NCI-H2107 (cell line): ENCODE data around the gene LSG1.
"Not testable (repeated sequence)": the region's sequence is repeated elsewhere in the genome, so short reads cannot be mapped to it uniquely, and the experiment has no call there.

Source experiments
- DNase-seq: peaks from one replicate; lab custom pipeline; 2025; lab: John Stamatoyannopoulos, UW

LSG1 gene

DNA sequence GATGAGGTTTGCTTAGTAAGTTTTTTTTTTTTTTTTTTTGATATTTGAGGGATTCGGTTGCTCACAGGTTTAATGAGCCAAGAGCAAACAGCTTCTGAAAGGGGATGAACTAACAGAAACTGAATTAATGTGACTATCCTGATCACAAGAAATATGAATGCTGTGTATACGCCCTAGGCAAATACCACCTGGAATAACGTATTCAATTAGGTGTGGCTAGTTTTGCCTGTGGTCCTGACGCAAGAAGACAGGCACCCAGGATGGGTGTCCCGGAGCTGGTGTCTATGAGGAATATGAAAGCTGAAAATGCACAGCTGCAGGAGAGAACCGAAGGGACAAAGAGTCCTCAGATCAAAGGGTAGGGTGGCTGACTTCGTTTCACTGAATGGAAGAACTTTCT lies 14.6 kb downstream of the LSG1 start:
- DNase-seq = no peak

DNA sequence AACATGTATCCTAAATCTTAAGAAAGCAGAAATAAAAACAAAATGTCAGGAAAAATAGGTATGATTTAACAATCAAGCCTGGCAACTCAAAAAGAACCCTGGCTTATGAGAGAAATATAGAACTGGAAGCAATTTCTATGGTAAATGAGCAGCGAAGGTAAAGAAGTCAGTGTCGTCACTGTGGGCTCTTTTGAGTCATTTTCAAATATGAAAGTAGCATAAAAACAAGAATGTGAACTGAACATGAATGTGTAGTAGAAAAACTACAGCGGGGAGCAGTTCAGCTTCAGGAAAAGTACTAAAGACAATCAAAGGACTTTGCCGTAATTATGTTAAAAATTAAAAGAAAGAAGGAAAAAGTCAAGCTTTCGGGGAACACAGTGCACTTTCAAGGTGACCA lies 17.5 kb downstream of the LSG1 start:
- DNase-seq = no peak

DNA sequence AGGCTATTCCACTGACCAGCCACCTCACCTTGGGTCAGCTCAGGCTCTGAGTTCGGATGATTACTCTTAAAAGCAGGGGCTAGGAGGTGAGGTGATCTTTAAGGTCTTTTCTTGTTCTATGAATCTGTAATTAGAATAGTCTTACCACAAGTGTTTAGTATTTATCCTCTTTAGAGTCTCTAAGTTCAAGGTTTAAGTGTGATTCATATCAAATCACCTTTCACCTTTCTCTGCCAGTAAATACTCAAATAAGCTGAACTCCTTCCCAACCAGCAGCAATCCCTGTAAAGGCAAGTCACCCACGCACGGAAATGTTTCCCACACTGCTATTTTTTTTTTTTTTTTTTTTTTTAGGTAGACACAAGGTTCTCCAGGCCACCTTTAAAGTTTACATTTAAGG lies 24.2 kb downstream of the LSG1 start:
- DNase-seq = no peak

DNA sequence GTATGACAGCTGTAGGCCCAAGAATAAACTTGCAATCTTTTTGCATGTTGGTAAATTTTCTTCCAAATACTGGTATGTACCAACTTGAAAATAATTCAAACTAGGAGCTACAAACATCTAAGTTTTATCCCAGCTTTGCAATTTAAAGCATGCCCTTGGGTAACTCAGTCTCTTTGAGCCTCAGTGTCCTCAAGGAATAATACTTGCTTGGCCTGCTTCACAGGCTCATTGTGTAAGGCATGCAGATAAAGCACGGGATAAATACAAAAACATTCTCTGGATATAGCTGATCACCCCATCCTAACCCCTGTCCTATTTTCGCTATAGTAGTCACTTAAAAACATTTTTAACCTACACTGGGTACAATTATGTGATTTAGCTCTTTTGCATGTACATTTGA lies 29.2 kb downstream of the LSG1 start:
- DNase-seq = no peak

DNA sequence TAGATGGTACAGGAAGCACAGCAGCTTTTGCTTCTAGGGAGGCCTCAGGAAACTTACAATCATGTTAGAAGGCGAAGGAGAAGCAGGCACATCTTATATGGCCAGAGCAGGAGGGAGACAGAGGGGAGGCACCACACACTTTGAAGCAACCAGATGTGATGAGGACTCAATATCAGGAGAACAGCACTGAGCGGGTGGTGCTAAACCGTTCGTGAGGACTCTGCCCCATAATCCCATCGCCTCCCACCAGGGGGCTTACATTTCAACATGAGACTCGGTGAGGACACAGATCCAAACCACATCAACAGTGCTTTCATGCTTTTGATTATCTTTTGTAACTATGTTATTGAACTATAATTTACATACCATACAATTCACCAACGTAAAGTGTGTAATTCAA lies 31.2 kb downstream of the LSG1 start:
- DNase-seq = no peak

DNA sequence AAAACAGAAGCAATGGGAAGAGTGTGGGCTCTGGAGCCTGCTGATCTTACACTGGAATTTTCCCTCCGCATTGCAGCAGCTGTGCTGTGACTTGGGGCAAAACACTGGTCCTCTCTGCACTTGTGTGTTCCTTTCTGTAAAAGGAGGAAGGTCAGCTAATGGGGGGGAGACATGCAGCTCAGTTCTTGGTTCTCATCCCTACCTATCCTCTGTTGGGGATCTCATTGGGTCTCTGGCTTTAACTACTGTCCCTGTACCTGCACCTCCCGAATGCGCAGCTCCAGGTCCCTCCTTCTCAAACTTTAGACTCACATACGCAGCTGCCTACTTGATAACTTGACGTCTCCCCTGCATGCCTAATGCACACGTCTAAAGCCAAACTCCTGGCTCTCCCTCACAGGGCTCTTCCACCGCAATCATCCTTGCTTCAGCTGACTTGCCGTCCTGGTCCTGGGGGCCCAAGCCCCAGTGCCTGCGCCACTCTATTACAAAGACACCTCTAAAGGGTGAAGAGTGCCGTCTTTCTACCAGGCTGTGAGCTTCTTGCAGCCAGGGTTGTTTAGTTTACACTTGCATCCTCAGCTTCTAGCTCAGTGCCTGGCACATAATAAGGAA lies 32.9 kb downstream of the LSG1 start:
- no peak for DNase-seq

DNA sequence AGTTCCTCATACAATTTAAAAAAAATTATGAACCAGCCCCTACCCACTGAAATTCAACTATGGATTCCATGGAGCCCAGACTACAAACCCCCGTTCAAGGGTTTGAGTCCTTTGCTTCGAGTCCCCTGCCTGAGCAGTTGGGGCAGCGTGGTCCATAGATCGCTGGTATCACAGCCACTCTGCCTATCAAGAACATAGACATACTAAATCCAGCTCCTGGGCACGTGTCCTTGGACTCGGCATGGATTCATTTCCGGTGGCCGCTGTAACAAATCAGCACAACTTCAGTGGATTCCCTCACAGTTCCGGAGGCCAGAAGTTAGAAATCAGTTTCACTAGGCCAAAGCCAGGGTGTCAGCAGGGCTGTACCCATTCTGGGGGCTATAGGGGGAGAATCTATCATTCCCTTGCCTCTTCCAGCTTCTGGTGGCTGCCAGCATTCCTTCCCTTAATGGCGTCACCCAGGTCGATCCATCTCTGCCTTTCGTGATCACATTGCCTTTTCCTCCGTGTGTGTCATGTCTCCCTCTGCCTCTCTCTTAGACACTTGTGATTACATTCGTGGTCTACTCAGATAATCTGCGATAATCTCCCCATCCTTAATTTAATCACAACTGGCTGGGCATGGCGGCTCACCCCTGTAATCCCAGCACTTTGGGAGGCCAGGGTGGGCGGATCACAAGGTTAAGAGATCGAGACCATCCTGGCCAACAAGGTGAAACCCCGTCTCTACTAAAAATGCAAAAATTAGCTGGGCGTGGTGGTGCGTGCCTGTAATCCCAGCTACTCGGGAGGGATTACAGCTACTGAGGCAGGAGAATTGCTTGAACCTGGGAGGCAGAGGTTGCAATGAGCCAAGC lies 34.2 kb downstream of the LSG1 start:
- no peak for DNase-seq

DNA sequence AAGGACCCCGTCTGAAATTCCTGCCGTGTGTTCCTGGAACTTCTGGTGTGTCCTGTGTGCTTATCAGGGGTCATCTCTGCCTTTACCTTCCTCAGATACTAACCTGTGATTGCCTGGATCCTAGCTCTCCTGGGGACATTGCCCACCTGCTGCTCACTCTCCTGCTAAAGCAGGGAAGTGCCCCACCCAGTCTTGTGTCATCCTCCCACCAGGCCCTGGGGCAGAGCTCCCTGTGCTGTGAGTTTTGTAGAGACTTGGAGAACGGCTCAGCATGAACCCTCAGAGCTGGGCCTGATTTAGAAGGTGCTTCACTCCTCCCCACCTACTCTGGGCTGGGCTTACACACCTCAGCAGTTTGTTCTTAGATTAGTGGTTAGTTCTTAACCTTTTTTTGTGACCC lies 34.9 kb downstream of the LSG1 start:
- DNase-seq = no peak

DNA sequence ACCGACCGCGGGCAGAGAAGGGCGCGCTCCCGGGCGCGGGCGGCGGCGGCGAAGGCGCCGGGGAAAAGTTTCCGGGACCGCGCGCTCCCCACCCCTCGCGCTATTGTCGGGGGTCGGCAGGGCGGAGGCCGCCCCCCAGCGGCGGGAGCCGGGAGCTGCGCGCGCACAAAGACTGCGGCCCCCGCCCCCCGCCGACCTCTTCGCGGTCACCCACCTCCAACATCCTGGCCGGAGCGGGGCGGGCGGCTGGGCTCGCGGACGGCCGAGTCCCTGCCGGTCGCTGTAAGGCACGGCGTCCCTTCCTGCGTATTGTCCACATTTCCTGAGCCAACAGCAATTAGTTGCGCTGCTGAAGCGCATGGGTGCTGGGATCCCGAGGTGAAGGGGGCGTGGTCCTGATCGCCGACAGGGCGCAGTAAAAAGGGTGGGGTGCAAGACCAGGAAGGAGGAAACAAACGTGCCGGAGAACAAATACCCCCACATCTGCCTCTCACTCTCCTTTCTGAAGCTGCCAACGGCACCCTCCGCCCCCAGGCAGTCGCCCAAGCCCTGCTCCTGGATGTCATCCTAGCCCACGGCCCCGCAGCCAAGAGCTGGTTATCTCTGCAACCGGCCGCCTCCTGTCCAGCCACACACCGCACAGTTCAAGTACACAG lies 38.5 kb downstream of the LSG1 start, which contains the start of gene TMEM44:
TMEM44 (minus strand) TSS at position 71 of the 656 bp plus-strand sequence. CDS start 204 bp downstream, outside the sequence.
- DNase-seq = no peak

DNA sequence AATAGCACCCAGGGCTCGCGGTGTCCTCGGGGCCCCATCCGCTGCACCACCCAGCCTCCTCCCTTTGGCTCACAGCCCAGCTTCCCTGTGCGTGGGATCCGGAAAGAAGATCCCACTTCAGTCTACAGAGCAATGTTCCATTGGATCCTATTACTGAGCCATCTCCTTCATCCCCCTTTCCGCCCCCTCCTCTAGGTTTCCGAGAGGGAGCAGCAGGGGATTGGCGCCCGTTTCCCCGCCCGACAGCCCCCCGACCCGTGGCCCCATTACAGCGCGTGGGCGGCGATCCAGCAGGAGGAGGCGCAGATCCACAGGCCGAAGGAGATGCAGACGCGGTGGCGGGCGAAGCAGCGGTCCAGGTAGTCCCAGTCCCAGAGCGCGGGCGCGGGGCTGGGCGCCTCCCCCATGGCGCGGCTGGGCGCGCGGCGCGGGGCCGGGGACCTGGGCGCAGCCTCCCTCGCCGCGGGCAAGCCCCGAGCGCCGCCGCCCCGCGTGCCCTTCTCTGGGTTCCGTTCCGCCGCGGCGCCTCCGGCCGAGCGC lies 39.1 kb downstream of the LSG1 start:
- DNase-seq = peak; percentile 29

DNA sequence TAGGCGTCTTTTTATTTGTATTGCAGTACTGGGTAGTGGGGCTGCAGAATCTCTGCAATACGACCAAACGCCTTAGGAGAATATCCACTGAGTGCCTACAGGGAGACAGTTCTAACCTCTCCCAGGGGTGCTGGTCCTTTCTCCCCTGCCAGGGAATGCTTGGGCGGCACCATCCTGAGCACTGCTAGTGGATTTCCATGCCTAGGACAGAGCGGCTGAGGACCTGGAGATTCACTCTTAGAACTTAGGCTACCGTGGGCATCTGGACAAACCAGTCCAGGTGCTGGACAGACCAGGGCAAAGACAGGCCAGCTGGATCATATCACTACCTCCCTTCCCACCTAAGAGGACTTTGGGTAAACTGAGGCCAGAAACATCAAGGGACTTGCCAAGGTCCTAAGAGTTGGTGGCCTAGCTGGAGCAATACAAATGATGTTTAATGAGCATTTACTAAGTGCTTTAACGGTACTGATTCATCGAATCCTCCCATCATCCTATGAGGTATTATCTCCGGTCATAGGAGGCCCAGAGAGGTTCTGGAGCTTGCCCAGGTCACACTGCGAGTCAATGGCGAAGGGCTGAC lies 39.7 kb downstream of the LSG1 start:
- DNase-seq = no peak

DNA sequence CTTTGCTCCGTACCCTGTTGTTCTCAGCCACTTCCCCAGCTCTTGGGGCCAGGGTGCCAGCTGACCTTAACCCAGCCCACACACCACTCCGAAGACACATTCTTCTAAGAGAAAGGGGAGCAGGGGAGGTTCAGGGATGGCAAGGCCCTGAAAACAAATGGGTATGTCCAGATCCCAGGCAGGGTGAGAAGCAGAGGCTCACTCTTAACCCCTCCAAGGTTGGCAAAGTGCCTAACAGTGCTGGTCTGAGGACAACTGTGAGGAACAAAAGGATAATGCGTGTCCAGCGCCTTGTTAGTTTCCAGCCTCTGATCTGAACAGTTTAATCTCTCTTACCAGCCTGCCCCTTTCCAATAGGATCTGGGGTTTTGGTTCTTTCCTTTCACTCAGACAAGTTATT lies 40.3 kb downstream of the LSG1 start:
- no peak for DNase-seq

DNA sequence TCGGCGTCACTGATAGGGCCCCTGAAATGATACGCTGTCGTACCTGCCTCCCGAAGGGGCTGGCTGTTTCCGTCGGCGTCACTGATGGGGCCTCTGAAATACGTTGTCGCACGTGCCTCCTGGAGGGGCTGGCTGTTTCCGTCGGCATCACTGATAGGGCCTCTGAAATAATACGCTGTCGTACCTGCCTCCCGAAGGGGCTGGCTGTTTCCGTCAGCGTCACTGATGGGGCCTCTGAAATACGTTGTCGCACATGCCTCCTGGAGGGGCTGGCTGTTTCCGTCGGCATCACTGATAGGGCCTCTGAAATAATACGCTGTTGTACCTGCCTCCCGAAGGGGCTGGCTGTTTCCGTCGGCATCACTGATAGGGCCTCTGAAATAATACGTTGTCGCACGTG lies 41.3 kb downstream of the LSG1 start:
- DNase-seq = not testable (repeated sequence)

DNA sequence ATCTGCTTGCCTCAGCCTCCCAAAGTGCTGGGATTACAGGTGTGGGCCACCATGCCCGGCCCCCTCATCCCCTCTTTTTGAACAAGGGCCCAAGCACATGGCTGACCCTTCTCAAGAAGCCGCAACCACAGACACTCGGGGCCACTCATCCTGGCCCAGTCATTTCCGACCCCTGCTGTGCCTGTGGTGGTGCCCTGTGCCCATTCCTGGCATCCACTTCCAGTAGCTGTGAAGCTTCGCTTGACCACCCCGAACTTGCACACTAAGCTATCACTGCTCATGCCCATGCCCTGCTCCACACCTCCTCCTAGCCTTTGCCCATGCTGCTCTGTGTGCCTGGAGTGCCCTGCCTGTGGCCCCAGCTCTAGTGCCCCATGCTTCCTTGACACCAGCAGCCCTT lies 47.0 kb downstream of the LSG1 start:
- no peak for DNase-seq

DNA sequence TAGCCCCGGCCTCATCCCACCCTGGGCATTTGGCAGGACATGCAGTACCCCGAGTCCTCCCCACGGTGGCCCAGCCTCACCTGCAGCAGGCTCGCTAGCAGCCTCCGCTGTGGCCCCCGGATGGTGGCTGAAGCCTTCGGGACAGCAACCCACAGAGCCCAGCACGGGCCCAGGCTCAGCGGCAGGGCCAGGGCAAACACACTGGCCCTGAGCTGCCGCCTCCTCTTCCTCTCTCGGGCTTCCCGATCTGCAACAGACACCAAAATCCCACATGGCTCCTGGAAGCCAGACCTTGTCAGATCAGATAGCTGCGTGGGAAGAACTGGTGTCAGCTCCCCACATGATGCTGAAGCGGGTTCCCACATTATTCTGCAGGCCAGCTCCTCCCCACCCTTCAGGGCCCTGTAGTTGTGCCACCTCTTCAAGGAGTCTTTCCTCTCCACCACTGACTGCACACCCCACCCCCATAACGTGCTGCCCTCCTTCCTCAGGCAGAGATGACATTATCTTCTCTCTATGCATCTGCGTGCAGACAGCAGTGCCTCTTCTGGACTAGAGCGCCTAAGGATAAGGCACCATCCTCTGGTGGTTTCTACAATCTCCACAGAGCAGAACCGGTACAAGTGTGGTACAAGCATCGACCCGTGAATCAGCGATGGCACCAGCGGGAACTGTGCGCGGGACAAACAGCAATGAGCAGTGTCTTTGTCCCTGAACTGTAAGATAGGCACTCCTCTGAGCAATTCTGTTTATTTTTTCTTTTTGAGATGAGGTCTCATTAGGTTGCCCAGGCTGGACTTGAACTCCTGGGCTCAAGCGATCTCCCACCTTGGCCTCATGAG lies 48.3 kb downstream of the LSG1 start:
- DNase-seq = no peak

DNA sequence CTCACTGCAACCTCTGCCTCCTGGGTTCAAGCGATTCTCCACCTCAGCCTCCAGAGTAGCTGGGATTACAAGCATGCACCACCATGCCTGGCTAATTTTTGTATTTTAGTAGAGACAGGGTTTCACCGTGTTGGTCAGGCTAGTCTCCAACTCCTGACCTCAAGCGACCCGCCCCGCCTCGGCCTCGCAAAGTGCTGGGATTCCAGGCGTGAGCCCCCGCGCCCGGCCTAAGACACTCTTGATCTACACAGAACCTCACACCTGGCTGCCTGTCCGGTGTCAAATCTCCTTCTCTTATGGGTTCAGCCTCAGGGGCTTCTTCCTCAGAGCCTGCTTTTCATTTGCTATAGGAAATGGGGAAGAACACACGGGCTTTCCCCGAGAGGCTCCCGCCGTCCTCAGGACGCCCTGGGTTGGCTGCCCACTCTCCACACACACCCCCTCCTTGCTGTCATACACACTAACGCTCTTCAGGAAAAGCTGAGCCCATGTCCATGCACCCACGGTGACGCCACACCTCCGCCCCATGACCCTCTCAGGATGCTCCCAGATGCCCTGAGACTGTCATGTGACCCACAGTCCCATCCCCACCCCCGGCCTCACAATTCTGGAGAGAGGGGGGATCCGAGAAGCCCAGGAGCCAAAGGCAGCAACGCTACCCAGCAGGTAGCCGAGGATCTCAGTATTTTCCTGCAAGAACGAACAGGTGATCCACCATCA lies 49.2 kb downstream of the LSG1 start:
- DNase-seq = no peak

DNA sequence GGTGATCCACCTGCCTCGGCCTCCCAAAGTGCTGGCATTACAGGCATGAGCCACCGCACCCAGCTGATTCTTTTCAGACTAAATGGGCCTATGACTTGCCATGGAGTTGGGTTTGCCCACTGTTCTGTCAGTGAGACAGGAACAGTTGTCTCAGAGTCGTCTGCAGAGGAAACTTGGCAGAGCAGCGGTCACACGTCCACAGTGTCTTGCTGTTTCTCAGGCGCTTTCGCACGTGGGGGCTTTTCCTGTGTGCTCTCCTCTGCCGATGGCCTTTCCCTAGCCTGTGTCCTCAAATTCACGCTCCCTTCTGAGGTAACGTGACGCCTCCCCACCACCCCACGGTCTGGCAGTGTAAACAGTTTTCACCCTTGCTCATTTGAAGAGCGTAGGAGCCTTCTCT lies 50.0 kb downstream of the LSG1 start:
- DNase-seq = no peak

DNA sequence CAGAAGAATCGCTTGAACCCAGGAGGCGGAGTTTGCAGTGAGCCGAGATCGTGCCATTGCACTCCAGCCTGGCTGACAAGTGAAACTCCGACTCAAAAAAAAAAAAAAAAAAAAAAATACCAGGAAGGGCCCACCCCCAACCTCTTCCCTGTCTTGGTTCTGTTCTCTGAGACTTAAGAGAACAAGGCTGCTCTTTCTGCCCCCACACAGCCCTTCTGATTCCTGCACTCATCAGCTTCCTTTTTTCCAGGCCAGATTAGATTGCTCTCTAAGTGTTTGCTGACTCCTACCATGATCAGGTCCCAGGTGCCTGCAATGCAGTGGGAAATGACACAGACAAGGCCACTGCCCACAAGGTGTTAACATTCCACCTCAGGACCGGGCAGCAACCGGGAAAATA lies 51.8 kb downstream of the LSG1 start:
- DNase-seq = no peak

DNA sequence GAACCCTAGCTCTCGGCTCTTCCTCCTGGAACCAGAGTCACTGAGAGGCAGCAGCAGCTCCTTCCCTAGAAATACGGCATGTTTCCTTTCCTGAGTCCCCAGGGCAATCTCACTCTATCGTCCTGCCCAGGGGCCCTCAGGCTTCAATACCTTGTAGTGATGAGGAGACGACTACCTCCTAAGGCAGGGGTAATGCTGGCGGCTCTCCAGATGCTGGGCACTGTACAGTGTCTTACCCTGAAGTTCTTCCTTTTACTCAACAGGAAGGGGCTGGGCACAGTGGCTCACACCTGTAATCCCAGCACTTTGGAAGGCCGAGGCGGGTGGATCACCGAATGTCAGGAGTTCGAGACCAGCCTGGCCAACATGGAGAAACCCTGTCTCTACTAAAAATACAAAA lies 52.2 kb downstream of the LSG1 start:
- no peak for DNase-seq

DNA sequence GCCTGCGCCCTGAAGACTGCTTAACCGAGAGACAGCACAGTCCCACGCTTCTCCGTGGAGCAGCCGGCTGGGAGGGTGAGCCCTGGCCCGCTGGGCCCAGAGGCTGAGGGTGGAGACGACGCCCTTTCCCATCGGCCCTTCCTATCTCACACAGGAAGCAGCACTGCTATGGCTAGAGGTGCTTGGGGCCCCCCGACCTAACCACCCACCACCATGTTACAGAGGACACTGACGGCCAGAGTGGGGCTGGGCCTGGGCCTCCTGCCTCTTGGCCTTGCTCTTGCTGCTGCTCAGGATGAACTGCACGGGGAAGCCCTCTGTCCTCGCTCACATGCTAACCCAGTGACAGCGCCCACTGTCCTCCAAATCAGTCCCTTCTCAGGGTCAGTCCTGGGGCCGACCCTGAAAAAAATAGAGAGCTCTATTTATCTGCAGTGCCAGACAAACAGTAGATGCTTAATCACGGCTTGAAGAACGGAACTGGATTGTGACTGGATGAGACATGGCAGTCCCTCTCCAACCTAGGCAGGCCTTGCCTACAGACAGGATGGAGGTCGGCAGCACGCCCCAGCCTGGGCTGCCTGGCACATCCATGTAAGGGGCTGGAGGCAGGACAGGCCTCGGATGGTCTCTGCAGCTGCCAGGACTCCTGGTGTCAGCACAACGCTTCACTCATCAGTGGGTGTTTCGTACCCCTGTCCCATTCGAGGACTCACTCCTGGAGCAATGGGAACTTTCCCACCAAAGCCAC lies 53.0 kb downstream of the LSG1 start:
- no peak for DNase-seq
